ENCODE data around the gene TBX2. TPM values are rescaled to one million over a fixed set of nuclear protein-coding genes. Genes with fewer than 3 reads are reported as not detected.
A peak's percentile ranks its signal among the peaks of the same experiment; 100 is the strongest.

The TBX2 gene
- total RNA-seq, 3 donors from 2014 or later, result 6.6 to 9.0 (median 8.2) TPM

GRCh38 chr17:61388561-61389356 lies 10.9 kb upstream of the TBX2 start:
- TF ChIP-seq CTCF (IDR thresholded peaks at IDR 0.05), result no peak
- peak in 1 of 3 donors; percentile 35 for DNase-seq
- Histone ChIP-seq H3K9me3 (no peaks in the 10 kb centered on the region), H3K36me3 (ENCODE audit: low read depth) (no peaks in the 10 kb centered on the region), H3K4me3 (no peak overlapping the region), H3K4me1 (ENCODE audit: low read depth) (no peaks in the 10 kb centered on the region)
- ATAC-seq, result no peak
- intact Hi-C loops (cut with DNase I, micrococcal nuclease), result no loop called here

- H3K36me3 ChIP-seq (ENCODE audit: low read depth), result no peaks in the 10 kb centered on the region
- no peaks in the 10 kb centered on the region for H3K4me1 ChIP-seq (ENCODE audit: low read depth)
- ATAC-seq, result peak; percentile 58
- intact Hi-C loops (cut with DNase I, micrococcal nuclease), result loop anchor here in 1 of 2 donors (10.0 kb wide), 1 partner anchor 395 kb away; no protein-coding TSS in a partner anchor
- peak in 2 of 3 donors; percentile 25 to 55 for DNase-seq
- no peak overlapping the region for H3K4me3 ChIP-seq
- no peaks in the 10 kb centered on the region for H3K9me3 ChIP-seq
- TF ChIP-seq CTCF (IDR thresholded peaks at IDR 0.05), result peak; percentile 54
Observed at GRCh38 chr17:61389670-61390478, 9.8 kb upstream of the TBX2 start.

GRCh38 chr17:61390479-61390791 lies 9.2 kb upstream of the TBX2 start:
- Histone ChIP-seq H3K4me1 (ENCODE audit: low read depth) (no peaks in the 10 kb centered on the region), H3K9me3 (no peaks in the 10 kb centered on the region), H3K4me3 (no peak overlapping the region), H3K36me3 (ENCODE audit: low read depth) (no peaks in the 10 kb centered on the region)
- intact Hi-C loops (cut with DNase I, micrococcal nuclease), result loop anchor here in 1 of 2 donors (10.0 kb wide), 1 partner anchor 396 kb away; no protein-coding TSS in a partner anchor
- ATAC-seq (no peak), DNase-seq (no peak)
- TF ChIP-seq CTCF (IDR thresholded peaks at IDR 0.05), result no peak

GRCh38 chr17:61391595-61392291 lies 7.9 kb upstream of the TBX2 start:
- no peak overlapping the region for H3K4me3 ChIP-seq
- no peaks in the 10 kb centered on the region for H3K36me3 ChIP-seq (ENCODE audit: low read depth)
- ATAC-seq (no peak), DNase-seq (no peak)
- H3K4me1 ChIP-seq (ENCODE audit: low read depth), result peaks cover 4% of the 10 kb centered on the region
- intact Hi-C loops (cut with DNase I, micrococcal nuclease), result loop anchor here in 1 of 2 donors (10.0 kb wide), 1 partner anchor 397 kb away; no protein-coding TSS in a partner anchor
- no peaks in the 10 kb centered on the region for H3K9me3 ChIP-seq
- no peak for TF ChIP-seq CTCF (IDR thresholded peaks at IDR 0.05)

- intact Hi-C loops (cut with DNase I, micrococcal nuclease), result loop anchor here in 1 of 2 donors (10.0 kb wide), 1 partner anchor 398 kb away; no protein-coding TSS in a partner anchor
- DNase-seq (no peak), ATAC-seq (no peak)
- H3K4me1 ChIP-seq (ENCODE audit: low read depth), result peaks cover 12% of the 10 kb centered on the region
- no peak overlapping the region for H3K4me3 ChIP-seq
- no peaks in the 10 kb centered on the region for H3K9me3 ChIP-seq
- no peak for TF ChIP-seq CTCF (IDR thresholded peaks at IDR 0.05)
- H3K36me3 ChIP-seq (ENCODE audit: low read depth), result no peaks in the 10 kb centered on the region
Observed at GRCh38 chr17:61392679-61393078, 7.0 kb upstream of the TBX2 start.
